GM21529 (cell line): ENCODE measurements around the gene CD86.

Experiments
- ATAC-seq: cut with Tn5 transposase; IDR thresholded peaks from one replicate; pipeline ENCODE4 v1.9.1; 2021; ENCODE audit not compliant: unreplicated experiment

CD86 gene

GRCh38 chr3:122058294-122058693 lies 3.1 kb downstream of the CD86 start:
- ATAC-seq: no peak

GRCh38 chr3:122060040-122060698 lies 5.0 kb downstream of the CD86 start:
- ATAC-seq: no peak

GRCh38 chr3:122063908-122064307 lies 8.7 kb downstream of the CD86 start:
- ATAC-seq: no peak

DNA sequence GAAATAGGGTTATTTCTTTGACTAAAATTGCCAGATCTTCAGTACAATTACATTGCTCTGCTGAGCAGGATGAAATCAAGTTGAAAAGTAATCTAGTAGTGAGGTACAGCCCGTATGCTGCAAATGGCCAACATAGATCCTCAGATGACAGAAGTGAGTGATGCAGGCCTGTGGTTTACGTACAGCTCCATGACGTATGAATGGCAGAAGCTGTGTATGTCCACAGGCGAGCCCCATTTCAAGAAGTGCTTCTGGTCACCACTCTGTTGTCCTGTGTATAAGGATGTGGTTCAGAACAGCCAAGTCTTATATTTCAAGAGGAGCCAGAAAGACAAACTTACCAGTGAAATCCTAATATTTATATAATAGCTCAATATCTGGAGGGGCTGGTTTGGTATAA lies 9.2 kb downstream of the CD86 start:
- no peak for ATAC-seq

- ATAC-seq: peak; percentile 1
Observed at GRCh38 chr3:122066331-122067213, 11.4 kb downstream of the CD86 start.

DNA sequence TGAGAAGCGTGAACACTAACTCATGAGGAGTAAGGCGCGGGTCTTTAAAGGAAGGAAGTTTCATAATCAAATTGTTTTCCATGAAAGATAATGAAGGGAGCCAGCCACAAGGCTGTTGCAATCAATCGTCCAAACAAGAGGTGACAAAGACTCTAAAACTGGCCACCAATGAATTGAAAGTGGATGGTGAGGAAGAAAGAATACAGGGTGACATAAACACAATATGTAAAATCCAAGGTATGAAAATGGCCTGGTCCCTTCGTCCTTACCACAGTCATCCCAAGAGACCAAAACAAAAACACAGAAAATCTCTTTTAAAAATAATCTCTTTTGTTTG lies 12.0 kb downstream of the CD86 start:
- peak; percentile 57 for ATAC-seq

- no peak for ATAC-seq
Observed at GRCh38 chr3:122067588-122068240, 12.6 kb downstream of the CD86 start.

DNA sequence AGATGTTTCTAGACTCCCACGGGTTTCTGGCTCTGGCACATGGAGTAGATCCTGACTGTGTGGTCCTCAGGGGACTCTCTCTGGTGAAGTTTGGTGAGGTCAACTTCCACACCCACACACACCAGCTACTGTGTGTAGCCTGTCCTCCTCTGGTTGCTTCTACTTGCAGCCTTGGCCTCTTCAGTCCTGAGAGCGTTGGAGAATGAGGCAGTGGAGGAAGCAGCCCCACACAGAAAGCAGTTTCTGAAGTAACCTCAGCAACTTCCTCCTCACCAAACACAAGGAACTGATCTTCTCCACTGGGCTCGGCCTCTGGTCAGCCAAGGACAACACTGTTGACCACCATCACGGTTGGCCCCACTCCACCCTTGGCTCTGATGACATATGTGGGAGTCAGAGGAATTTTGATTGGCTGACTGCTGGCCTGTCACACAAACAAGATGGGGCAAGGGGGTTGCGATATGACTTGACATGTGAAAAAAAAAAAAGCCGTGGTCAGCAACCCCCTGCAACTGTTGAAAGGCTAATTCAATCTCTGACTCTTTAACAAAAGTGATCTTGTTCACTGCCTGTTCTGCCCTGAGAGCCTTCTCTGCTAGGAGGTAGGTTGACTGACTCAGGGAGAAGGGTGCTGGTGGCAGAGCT lies 19.6 kb downstream of the CD86 start:
- peak; percentile 61 for ATAC-seq

DNA sequence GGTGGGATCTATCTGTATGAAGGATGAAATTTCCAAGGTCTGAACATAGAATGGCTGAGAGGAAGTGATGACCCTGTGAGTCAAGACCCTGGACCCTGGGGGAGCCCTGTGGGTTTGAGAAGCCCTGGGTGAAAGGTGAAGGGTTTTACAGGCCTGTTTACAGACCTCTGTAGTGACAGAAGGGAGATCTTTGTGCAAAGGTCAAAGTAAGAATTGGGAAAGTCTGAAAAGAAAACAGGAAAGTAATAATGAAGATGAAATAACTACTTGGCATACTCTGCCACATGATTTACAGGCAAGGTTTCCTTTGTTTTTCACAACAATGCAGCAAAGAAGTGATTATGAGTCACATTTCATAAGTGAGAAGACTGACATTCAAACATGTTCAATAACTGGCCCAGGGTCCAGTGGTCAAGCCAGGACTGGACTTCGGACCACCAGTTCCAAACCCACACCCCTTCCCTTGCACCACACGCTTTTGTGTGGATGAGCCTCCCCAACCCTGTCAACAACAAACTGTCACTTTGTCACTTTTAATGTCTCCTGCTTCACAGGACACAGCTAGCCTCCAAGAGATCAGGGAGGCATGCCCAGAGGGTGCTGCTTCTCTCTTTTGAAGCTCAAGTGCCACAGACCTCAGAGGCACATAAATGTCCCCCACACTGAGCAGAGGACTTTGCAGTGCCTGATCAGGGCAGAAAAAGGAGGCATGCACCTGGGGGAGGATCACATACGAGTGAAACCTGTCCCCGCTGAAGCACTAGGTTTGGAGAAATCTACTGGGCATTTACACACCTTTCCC lies 21.5 kb downstream of the CD86 start:
- peak; percentile 3 for ATAC-seq

- ATAC-seq: peak; percentile 16
Observed at GRCh38 chr3:122077293-122078234, 22.4 kb downstream of the CD86 start.

DNA sequence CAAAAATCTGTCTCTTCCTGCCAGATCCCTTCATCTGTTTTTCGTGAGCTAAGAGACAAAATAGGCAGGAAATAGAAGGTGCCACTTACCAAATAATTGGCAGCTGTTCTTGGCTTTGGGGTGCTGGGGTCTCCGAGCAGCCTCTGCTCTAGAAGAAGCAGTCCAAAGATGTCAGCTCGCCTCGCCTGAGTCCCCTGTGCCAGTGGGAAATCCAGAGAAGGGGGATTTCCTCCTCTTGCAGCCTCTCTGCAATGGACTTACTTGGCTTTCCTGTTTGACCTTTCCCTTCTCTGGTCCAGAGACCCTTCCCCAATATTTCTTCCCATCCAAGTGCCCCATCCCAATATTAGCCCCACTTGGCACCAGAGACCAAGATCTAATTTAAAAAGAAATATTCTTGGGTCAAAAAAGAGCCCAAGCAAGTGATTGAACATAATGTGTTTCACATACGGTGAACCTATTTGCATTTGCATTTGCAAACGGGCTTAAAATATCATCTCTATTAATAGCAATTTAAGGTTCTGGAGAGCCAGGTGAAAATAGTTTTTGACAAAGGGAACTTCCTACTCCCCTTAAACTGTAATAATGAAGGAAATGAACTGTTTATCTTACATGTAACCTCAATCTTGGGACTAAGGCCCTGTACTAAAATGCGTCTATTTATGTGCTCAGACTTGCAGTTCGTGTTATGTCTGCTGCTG lies 23.2 kb downstream of the CD86 start:
- ATAC-seq: no peak

DNA sequence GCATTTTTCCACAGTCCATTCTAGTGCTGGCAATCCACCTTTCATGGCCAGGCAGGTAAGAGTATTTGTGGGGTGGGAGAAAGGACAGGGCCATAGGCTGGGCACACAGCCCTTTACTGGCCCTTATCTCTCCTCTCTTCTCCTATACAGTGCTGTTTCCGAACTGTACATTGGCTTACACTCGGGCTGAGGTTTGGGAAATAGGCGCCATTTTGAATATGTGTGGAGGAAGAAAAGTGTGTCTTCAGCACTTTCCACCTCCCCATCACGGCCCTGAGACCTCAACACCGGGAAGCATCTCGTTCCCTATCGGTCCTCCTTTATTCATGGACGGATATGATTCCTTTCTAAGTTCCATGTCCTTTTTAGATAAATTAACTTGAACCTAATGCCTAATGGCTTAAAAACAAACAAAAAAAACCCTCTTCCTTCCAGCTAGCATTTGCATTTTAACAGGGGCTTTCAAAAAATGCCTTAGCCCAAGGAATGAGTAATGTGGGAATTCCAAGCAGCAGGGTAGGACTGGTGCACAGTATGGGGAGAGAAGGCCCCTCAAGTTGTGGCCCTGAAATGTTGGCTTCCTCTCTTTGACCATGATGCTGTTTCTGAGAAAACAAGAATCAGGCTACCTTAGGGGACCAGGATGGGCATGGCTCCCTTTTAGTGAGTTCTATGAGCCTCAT lies 24.5 kb downstream of the CD86 start:
- peak; percentile 0 for ATAC-seq

- ATAC-seq: peak; percentile 31
Observed at GRCh38 chr3:122080207-122080587, 25.0 kb downstream of the CD86 start.

- ATAC-seq: peak; percentile 39
Observed at GRCh38 chr3:122081543-122082247, 26.5 kb downstream of the CD86 start.

GRCh38 chr3:122082357-122082756 lies 27.2 kb downstream of the CD86 start:
- ATAC-seq: no peak

GRCh38 chr3:122084799-122085198 lies 29.6 kb downstream of the CD86 start:
- no peak for ATAC-seq

GRCh38 chr3:122085673-122086072 lies 30.5 kb downstream of the CD86 start:
- ATAC-seq: no peak

DNA sequence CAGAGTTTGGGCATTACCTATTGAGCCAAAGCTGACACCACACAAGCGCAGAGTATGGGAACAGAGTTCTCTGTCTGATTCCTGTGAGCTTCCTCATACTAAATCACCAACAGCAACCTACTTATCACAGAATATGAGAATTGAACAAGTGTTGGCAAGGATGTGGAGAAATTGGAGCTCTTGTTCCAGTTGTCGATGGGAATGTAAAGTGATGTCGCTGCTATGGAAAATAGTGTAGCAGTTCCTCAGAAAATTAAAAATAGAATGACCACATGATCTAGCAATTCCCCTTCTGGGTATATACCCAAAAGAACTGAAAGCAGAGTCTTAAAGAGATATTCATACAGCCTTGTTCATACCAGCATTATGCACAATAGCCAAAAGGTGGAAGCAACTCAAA lies 33.4 kb downstream of the CD86 start:
- ATAC-seq: no peak
